Measurements from ENCODE around the gene OXLD1. TPM values are rescaled to one million over a fixed set of nuclear protein-coding genes. Genes with fewer than 3 reads are reported as not detected.
A peak's percentile ranks its signal among the peaks of the same experiment; 100 is the strongest.

The OXLD1 gene
- total and polyA plus RNA-seq, 10 of the 15 experiments (the other 5 are each of a cell fraction or from before 2014, with no cell fraction given), result 4.6 to 89.5 (median 39.8) TPM

GRCh38 chr17:81683584-81684441, 17.4 kb upstream of the OXLD1 start, which contains the start of the genes ARL16 and HGS (continued):
- TF ChIP-seq SMARCA5 (IDR thresholded peaks at IDR 0.05) (peak; percentile 66), JUND (IDR thresholded peaks at IDR 0.05; ENCODE audit: low read depth, low read length) (no peak), DPF2 (IDR thresholded peaks at IDR 0.05) (peak; percentile 71), CREB1 (IDR thresholded peaks at IDR 0.05; ENCODE audit: low read depth) (peak; percentile 84), PKNOX1 (IDR thresholded peaks at IDR 0.05) (peak; percentile 68), PRDM15 (CRISPR knock-in tag; IDR thresholded peaks at IDR 0.05) (no peak), KLF5 (IDR thresholded peaks at IDR 0.05; ENCODE audit: partially characterized antibody) (no peak), NR2C2 (IDR thresholded peaks at IDR 0.05; ENCODE audit: borderline replicate concordance, control insufficient read depth, insufficient read length, low read depth) (no peak), ZSCAN29 (IDR thresholded peaks at IDR 0.05) (no peak), HDAC2 (IDR thresholded peaks at IDR 0.05) (no peak), BCL3 (IDR thresholded peaks at IDR 0.05; ENCODE audit: borderline replicate concordance, insufficient read depth, low read depth, low read length, poor library complexity, severe bottlenecking) (no peak), TAF1 (IDR thresholded peaks at IDR 0.05; ENCODE audit: borderline replicate concordance, low read depth, low read length) (peak; percentile 62; the same call in 1 of the 2 replicates), BHLHE40 (IDR thresholded peaks at IDR 0.05; ENCODE audit: borderline replicate concordance in 1 of 2, low read depth in 2 of 2, low read length in 1 of 2) (no peak; a peak in 1 of 4 replicates), LARP7 (IDR thresholded peaks at IDR 0.05) (peak; percentile 97), TCF12 (IDR thresholded peaks at IDR 0.05; ENCODE audit: low read depth, low read length) (0 out of 2 replicates have a peak, but pooled peaks have one; percentile 4), TCF3 (IDR thresholded peaks at IDR 0.05; ENCODE audit: borderline replicate concordance, insufficient read depth, low read depth, low read length) (no peak), RCOR1 (conservative IDR thresholded peaks at IDR 0.05; ENCODE audit: low read depth, low read length) (no peak), ZBED1 (IDR thresholded peaks at IDR 0.05; ENCODE audit: borderline replicate concordance) (no peak), RFX5 (IDR thresholded peaks at IDR 0.05; ENCODE audit: low read depth, low read length) (0 out of 2 replicates have a peak, but pooled peaks have one; percentile 22), ASH2L (IDR thresholded peaks at IDR 0.05; ENCODE audit: borderline replicate concordance, low read depth) (no peak), E2F4 (IDR thresholded peaks at IDR 0.05; ENCODE audit: low read depth, low read length) (no peak), IKZF2 (IDR thresholded peaks at IDR 0.05) (peak; percentile 57 to 64; a peak in 2 of 4 replicates), ATF7 (IDR thresholded peaks at IDR 0.05; ENCODE audit: low read depth) (no peak), STAT1 (conservative IDR thresholded peaks at IDR 0.05) (no peak; the same call in 1 of the 2 replicates), FOXK2 (IDR thresholded peaks at IDR 0.05) (no peak)

Data from GM12878 (cell line).